DOHH2 (cell line): ENCODE data around the gene RBL2.

Source experiments
- H3F3A ChIP-seq: fragments of 200-600 bp; sonication (generic), shearing (Covaris generic); 2 replicates; pipeline ENCODE4 v1.6.0; 2016; ENCODE audit warnings: antibody characterized with exemption, mild to moderate bottlenecking; ENCODE audit not compliant: control insufficient read depth, insufficient read depth
- H3K27ac ChIP-seq: fragments of 200-600 bp; sonication (generic); 2 replicates; pipeline ENCODE4 v1.5.1; 2014; ENCODE audit warnings: low read depth, mild to moderate bottlenecking, low read length, moderate library complexity
- H3K27me3 ChIP-seq: fragments of 200-600 bp; sonication (generic); 2 replicates; pipeline ENCODE4 v1.6.1; 2014; ENCODE audit warnings: mild to moderate bottlenecking, low read length, mixed read lengths; ENCODE audit not compliant: control insufficient read depth
- H3K36me3 ChIP-seq: fragments of 200-600 bp; sonication (generic); 2 replicates; pipeline ENCODE4 v1.6.1; 2014; ENCODE audit warnings: mild to moderate bottlenecking, low read length, moderate library complexity, mixed read lengths; ENCODE audit not compliant: control insufficient read depth
- H3K4me1 ChIP-seq: fragments of 200-600 bp; sonication (generic); 2 replicates; pipeline ENCODE4 v1.6.1; 2014; ENCODE audit warnings: mild to moderate bottlenecking, low read length, mixed read lengths; ENCODE audit not compliant: control insufficient read depth
- H3K4me2 ChIP-seq: fragments of 200-600 bp; sonication (generic); 2 replicates; pipeline ENCODE4 v1.6.0; 2014; ENCODE audit warnings: mild to moderate bottlenecking, low read length, moderate library complexity
- H3K4me3 ChIP-seq: fragments of 200-600 bp; sonication (generic); 2 replicates; pipeline ENCODE4 v1.5.1; 2014; ENCODE audit warnings: mild to moderate bottlenecking, low read length, mixed read lengths
- H3K79me2 ChIP-seq: fragments of 200-600 bp; sonication (generic); 2 replicates; pipeline ENCODE4 v1.6.1; 2014; ENCODE audit warnings: mild to moderate bottlenecking, low read length, mixed read lengths; ENCODE audit not compliant: control insufficient read depth
- H3K9me2 ChIP-seq: fragments of 200-600 bp; sonication (generic); replicated peaks from 2 replicates; pipeline ENCODE4 v1.6.1; 2014; ENCODE audit warnings: mild to moderate bottlenecking, low read length, mixed read lengths; ENCODE audit not compliant: control insufficient read depth
- H3K9me3 ChIP-seq: fragments of 200-600 bp; sonication (generic); 2 replicates; pipeline ENCODE4 v1.6.1; 2014; ENCODE audit warnings: antibody characterized with exemption, low read length, mixed read lengths; ENCODE audit not compliant: control insufficient read depth, insufficient read depth
- H4K20me1 ChIP-seq: fragments of 200-600 bp; sonication (generic); 2 replicates; pipeline ENCODE4 v1.6.0; 2014; ENCODE audit warnings: low read depth, mild to moderate bottlenecking, antibody characterized with exemption, low read length, moderate library complexity; ENCODE audit not compliant: control insufficient read depth, insufficient read depth
- CTCF ChIP-seq: fragments of 200-600 bp; sonication (generic); IDR thresholded peaks from one replicate; pipeline ENCODE4 v1.5.1; 2014; ENCODE audit warnings: antibody characterized with exemption, mild to moderate bottlenecking, low read depth, low read length; ENCODE audit not compliant: poor library complexity, severe bottlenecking
- EZH2phosphoT487 ChIP-seq: fragments of 200-600 bp; sonication (generic); IDR thresholded peaks from 2 replicates; pipeline ENCODE4 v1.6.1; 2017; ENCODE audit warnings: borderline replicate concordance, mild to moderate bottlenecking, antibody characterized with exemption, low read length, moderate library complexity, mixed read lengths

Gene RBL2

GRCh38 chr16:53498984-53499383, 64.7 kb downstream of the RBL2 start:
- Histone ChIP-seq H3K27ac (no peak overlapping the region), H4K20me1 (no peaks in the 10 kb centered on the region; the same call in 1 of the 2 replicates), H3K4me1 (peaks cover 14% of the 10 kb centered on the region), H3K27me3 (no peaks in the 10 kb centered on the region), H3F3A (0 out of 2 replicates have a peak, but pooled peaks cover 2% of the 10 kb centered on the region), H3K9me2 (no peaks in the 10 kb centered on the region), H3K4me3 (no peak overlapping the region), H3K9me3 (no peaks in the 10 kb centered on the region), H3K79me2 (peaks cover 19% of the 10 kb centered on the region), H3K36me3 (peaks cover 23% of the 10 kb centered on the region), H3K4me2 (no peak overlapping the region)
- TF ChIP-seq CTCF (no peak), EZH2phosphoT487 (no peak)

- H3K4me3 ChIP-seq: peak overlapping the region; percentile 80; the same call in 1 of the 2 replicates
- no peaks in the 10 kb centered on the region for H3K9me2 ChIP-seq
- no peaks in the 10 kb centered on the region for H3K36me3 ChIP-seq
- H3K4me1 ChIP-seq: peaks cover 22% of the 10 kb centered on the region
- H3K9me3 ChIP-seq: no peaks in the 10 kb centered on the region
- no peak overlapping the region for H3K27ac ChIP-seq
- no peaks in the 10 kb centered on the region; the same call in 1 of the 2 replicates for H4K20me1 ChIP-seq
- TF ChIP-seq EZH2phosphoT487: no peak
- TF ChIP-seq CTCF: no peak
- H3K4me2 ChIP-seq: peak overlapping the region; percentile 79
- H3K79me2 ChIP-seq: peaks cover 23% of the 10 kb centered on the region
- H3F3A ChIP-seq: 0 out of 2 replicates have a peak, but pooled peaks cover 2% of the 10 kb centered on the region
- H3K27me3 ChIP-seq: 0 out of 2 replicates have a peak, but pooled peaks cover 1% of the 10 kb centered on the region
These were observed 67.1 kb downstream of the RBL2 start for GRCh38 chr16:53501216-53501859.

DNA sequence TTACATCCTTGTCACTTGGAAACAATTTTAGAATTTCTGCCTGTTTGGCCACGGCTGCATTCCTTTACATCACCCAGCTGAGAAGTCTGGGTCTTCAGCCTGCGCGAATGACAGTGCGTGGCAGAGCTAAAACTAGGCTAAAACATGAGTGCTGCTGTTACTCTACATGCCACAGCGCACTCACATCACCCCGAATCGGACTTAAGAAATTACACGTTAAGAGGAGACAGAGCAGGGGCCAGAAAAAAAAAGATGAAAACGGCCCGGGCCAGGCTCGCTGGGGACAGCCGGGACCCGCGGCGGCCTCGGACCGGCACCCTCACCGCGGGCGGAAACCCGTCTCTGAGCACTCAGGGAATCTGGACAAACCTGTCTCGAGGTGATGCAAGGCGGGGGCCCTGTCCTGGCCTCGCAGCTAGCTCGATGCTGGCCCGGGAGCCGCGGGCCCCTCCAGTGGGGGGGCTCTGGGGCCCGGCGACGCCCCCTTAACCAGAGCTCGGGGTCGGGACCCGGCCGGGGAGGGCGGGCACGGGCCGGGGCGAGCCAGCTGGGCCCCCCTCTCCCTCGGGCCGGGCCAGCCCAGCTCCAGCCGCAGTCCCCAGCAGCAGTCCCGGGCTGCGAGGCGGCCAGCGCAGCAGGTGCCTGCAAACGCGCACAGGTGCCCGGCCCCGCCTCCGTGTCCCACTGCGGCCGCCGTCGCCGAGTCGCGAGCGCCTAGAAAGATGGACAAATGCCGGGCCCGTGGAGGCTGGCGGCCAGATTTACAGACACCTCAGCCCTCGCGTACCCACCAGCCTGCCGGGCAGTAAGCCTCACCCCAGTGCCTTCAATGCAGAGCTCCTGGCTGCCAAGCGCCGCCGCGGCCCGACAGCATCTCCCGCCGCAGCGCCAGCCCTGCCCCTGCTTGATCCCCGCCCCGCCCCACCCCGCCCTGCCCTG, 68.3 kb downstream of the RBL2 start, which contains the start of gene AKTIP:
AKTIP (minus strand) TSS at position 879 of the 939 bp plus-strand sequence. CDS start 2,950 bp downstream, outside the sequence.
- no peaks in the 10 kb centered on the region for H3K9me2 ChIP-seq
- peaks cover 23% of the 10 kb centered on the region for H3K79me2 ChIP-seq
- peaks cover 22% of the 10 kb centered on the region for H3K4me1 ChIP-seq
- no peaks in the 10 kb centered on the region for H3K36me3 ChIP-seq
- H3K27ac ChIP-seq: peak within 1 kb of the TSS; percentile 32; the same call in 1 of the 2 replicates
- no peaks in the 10 kb centered on the region for H3K9me3 ChIP-seq
- 0 out of 2 replicates have a peak, but pooled peaks cover 2% of the 10 kb centered on the region for H3F3A ChIP-seq
- H3K27me3 ChIP-seq: 0 out of 2 replicates have a peak, but pooled peaks cover 3% of the 10 kb centered on the region
- H4K20me1 ChIP-seq: no peaks in the 10 kb centered on the region; the same call in 1 of the 2 replicates
- TF ChIP-seq CTCF (no peak), EZH2phosphoT487 (no peak)
- H3K4me2 ChIP-seq: peak within 1 kb of the TSS; percentile 94
- H3K4me3 ChIP-seq: peak within 1 kb of the TSS; percentile 86
